ENCODE data around the gene SUN5.
A peak's percentile ranks its signal among the peaks of the same experiment; 100 is the strongest.

The SUN5 gene

GRCh38 chr20:33012327-33013189, 8.3 kb upstream of the SUN5 start:
- no peak for DNase-seq

- DNase-seq = no peak
These were observed 6.6 kb upstream of the SUN5 start for GRCh38 chr20:33010674-33011449.

GRCh38 chr20:33010133-33010504, 5.9 kb upstream of the SUN5 start:
- no peak for DNase-seq

GRCh38 chr20:33009214-33010132, 5.2 kb upstream of the SUN5 start:
- no peak for DNase-seq

- no peak for DNase-seq
These were observed 4.3 kb upstream of the SUN5 start for GRCh38 chr20:33008336-33009213.

GRCh38 chr20:33007376-33008335, 3.4 kb upstream of the SUN5 start, which contains the start of gene BPIFB2:
Gene BPIFB2, plus strand, starts transcription at chr20:33007704. Its CDS starts 871 bp downstream, at chr20:33008575.
- no peak for DNase-seq

GRCh38 chr20:33006776-33007375, 2.6 kb upstream of the SUN5 start:
- no peak for DNase-seq

GRCh38 chr20:33005908-33006775, 1.9 kb upstream of the SUN5 start:
- no peak for DNase-seq

GRCh38 chr20:33005132-33005566, 916 bp upstream of the SUN5 start:
- DNase-seq = peak; percentile 55

- DNase-seq = no peak
These were observed 2.0 kb downstream of the SUN5 start for GRCh38 chr20:33002087-33002808.

- no peak for DNase-seq
These were observed 3.3 kb downstream of the SUN5 start for GRCh38 chr20:33000802-33001466.

GRCh38 chr20:32999603-33000250, 4.5 kb downstream of the SUN5 start:
- no peak for DNase-seq

GRCh38 chr20:32997431-32997830, 6.8 kb downstream of the SUN5 start:
- DNase-seq = no peak

GRCh38 chr20:32995802-32996201, 8.4 kb downstream of the SUN5 start:
- no peak for DNase-seq

GRCh38 chr20:32993496-32994050, 10.7 kb downstream of the SUN5 start:
- no peak for DNase-seq

GRCh38 chr20:32991792-32992641, 12.2 kb downstream of the SUN5 start:
- no peak for DNase-seq

Measured in CD4-positive, alpha-beta T cell treated with Interleukin-17A for 1 hour (primary cell).